GM19193 (cell line): ENCODE measurements around the gene MTARC2.

Experiments used
- POLR2A ChIP-seq: IDR thresholded peaks from 4 replicates; pipeline ENCODE4 v1.6.1; 2011; ENCODE audit not compliant: insufficient read depth, insufficient read length; ENCODE audit errors: extremely low read depth

The MTARC2 gene

GRCh38 chr1:220806408-220806807 is 58.3 kb downstream of the MTARC2 start:
- TF ChIP-seq POLR2A: no peak

DNA sequence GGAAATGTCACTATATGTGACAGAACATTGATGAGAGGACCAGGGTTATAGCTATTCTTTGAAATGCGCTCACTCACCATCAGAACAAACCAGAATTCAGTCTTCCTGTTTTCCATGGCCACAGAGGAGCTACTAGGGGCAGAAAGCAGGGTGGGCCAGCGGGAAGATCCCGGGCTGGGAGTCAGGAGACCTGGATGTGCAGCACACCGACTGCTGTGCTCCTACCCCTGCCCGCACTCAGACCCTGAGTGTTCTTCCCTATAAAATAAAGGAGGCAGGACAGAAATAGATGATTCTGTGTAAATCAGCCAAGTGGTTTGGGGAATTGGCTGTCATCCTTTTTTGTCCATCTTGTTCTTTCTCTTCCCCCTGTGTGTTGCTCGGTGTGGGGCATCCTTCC is 59.6 kb downstream of the MTARC2 start:
- TF ChIP-seq POLR2A: no peak

GRCh38 chr1:220808345-220809186 is 60.4 kb downstream of the MTARC2 start:
- no peak for TF ChIP-seq POLR2A

- TF ChIP-seq POLR2A: no peak
These were observed 61.0 kb downstream of the MTARC2 start for GRCh38 chr1:220809187-220809550.

DNA sequence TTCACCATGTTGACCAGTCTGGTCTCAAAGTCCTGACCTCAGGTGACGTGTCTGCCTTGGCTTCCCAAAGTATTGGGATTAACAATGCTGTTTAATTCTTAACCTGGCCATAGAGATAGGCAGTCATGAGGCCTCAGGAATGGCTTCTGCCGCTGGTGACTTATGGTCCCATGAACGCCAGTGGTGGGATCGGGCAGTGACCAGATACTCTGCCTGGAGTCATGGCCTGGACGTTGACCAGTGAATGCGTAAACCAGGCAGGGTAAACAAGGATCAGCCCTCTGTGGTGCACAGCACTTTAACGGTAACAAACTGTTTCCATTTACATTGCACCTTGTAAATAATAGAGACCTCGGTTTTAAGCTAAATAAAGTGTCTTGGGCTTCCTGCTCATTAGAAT is 61.6 kb downstream of the MTARC2 start:
- TF ChIP-seq POLR2A: no peak

GRCh38 chr1:220810179-220810653 is 62.1 kb downstream of the MTARC2 start:
- no peak for TF ChIP-seq POLR2A

- no peak for TF ChIP-seq POLR2A
These were observed 62.8 kb downstream of the MTARC2 start for GRCh38 chr1:220810963-220811362.

DNA sequence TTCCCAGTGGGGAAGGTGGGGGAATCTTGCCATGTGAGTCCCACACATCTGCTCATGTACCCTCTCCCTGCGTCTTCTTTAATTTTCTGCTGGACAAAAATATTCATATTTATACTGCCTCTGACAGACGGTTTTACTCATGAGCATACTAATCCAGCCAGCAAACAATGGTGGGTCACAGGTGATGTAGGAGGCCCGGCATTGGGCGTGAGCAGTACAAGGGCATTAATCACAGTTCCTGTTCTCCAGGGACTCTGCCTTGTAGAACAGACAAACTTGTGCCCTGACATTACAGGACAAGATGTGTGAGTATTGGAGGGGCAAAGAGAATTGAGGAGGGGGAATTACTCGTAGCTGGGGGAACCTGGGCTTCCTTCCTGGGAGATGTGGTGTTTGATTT is 63.6 kb downstream of the MTARC2 start:
- no peak for TF ChIP-seq POLR2A

- TF ChIP-seq POLR2A: no peak
These were observed 64.2 kb downstream of the MTARC2 start for GRCh38 chr1:220812308-220812707.

GRCh38 chr1:220813013-220813412 is 64.9 kb downstream of the MTARC2 start:
- TF ChIP-seq POLR2A: no peak

DNA sequence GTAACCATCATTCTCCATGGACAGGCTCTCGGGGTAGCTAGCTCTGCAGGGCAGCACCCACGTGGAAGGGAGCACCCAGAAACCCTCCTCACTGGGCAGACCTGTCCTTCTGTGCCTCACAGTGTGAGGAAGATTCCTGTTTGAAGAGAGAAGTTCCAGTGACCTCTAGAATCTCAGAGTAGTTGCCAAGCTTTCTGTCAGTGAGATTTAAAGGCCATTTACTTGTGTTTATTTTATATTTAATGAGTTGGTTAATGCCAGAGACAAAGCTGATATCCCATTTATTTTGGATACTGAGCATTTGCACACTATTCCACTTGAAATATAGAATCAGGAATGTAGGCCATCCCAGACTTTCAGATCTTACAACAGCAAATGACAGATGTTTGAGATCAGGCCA is 67.3 kb downstream of the MTARC2 start:
- no peak for TF ChIP-seq POLR2A

- TF ChIP-seq POLR2A: no peak
These were observed 69.8 kb downstream of the MTARC2 start for GRCh38 chr1:220817907-220818306.

- no peak for TF ChIP-seq POLR2A
These were observed 70.5 kb downstream of the MTARC2 start for GRCh38 chr1:220818421-220819173.

GRCh38 chr1:220819467-220820026 is 71.4 kb downstream of the MTARC2 start:
- TF ChIP-seq POLR2A: no peak

DNA sequence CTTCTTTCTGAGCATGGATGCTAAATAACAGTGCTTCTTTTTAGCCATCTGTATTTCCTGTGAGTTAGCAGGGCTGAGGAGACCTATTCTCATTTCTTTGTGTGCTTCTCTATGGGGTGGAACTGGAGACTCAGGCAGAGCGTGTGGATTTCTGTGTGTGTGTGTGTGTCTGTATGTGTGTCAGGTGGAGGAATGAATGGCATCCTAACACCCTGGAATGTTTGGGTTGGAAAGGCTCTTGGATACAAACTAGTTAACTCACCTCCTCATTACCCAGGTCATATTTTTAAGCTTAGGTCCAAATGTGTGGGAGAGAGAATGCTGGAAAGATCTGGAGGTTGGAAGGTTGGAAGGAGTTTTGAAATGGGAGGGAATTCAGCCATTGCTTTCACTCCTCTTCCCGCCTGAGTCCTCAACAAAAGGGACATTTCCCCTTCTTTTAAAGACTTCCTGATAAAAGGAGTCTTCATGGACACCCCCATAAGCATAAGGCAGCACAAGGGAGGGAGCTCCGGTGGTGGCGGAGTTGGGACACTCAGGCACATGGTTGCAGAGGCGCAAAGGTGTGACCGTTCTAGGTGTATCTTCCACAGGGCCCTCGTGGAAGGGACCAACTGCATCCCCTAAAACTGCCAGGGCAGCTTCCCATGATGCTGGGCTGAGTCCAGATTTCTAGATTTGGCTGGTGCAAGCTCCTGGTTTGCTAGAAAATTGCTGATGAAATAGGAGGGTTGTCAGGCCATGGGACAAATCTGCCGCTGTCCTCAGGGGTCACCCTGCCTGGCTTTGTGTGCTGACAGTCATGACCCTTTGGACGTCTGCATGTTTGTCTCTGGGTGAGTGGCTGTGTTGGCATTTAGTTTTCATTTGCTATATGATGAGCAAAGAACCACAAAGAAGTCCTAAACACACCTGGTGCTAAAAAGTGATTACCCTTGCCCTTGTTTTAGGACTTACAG is 76.2 kb downstream of the MTARC2 start:
- TF ChIP-seq POLR2A: no peak

- no peak for TF ChIP-seq POLR2A
These were observed 77.9 kb downstream of the MTARC2 start for GRCh38 chr1:220825819-220826551.
